ENCODE results near the gene PNMA1.

- TF ChIP-seq POLR2AphosphoS5 (IDR thresholded peaks at IDR 0.05) (no peak), CTCF (IDR thresholded peaks at IDR 0.05) (no peak), POLR2A (IDR thresholded peaks at IDR 0.05) (no peak), EP300 (IDR thresholded peaks at IDR 0.05) (no peak)
Measured at GRCh38 chr14:73678698-73679097, 35.5 kb downstream of the PNMA1 start.

All from gastroesophageal sphincter (tissue), 3 donors.